Stomach (tissue), 9 donors: ENCODE results near the gene AFAP1. TPM values are rescaled to one million over a fixed set of nuclear protein-coding genes. Genes with fewer than 3 reads are reported as not detected.

Experiments used
- DNase-seq, 2 donors: peaks; one replicate each; pipeline versions ENCODE4 v3.0.0 to v3.0.0-alpha.2; 2013 to 2019
- H3K27ac ChIP-seq, 5 donors: fragments of 200-600 bp in 4 of 5; sonication (generic) in 4 of 5; one replicate each; pipeline ENCODE4 v1.5.1; 2013 to 2019; ENCODE audit warnings: mild to moderate bottlenecking in 1 of 5, moderate library complexity in 1 of 5
- H3K27me3 ChIP-seq, 3 donors: fragments of 200-600 bp; sonication (generic); one replicate each; pipeline ENCODE4 v1.5.1; 2017 to 2019; ENCODE audit warnings: mixed run types in 1 of 3
- H3K36me3 ChIP-seq, 4 donors: fragments of 200-600 bp; sonication (generic); 1 replicate in 3 of 4; 2 replicates in 1 of 4; pipeline ENCODE4 v1.5.1; 2016 to 2019
- H3K4me1 ChIP-seq, 4 donors: fragments of 200-600 bp; sonication (generic); one replicate each; pipeline ENCODE4 v1.5.1; 2016 to 2019
- H3K4me3 ChIP-seq, 4 donors: fragments of 200-600 bp; sonication (generic) in 3 of 4; one replicate each; pipeline ENCODE4 v1.5.1; 2016 to 2019; ENCODE audit warnings: mild to moderate bottlenecking in 1 of 4
- H3K9me3 ChIP-seq, 4 donors: fragments of 200-600 bp; sonication (generic); one replicate each; pipeline ENCODE4 v1.5.1; 2016 to 2019
- CTCF ChIP-seq, 7 experiments: fragments of 450-650 bp in 4 of 7; fragments of 200-600 bp in 3 of 7; sonication (generic) in 3 of 7; IDR thresholded peaks; one replicate each; pipeline ENCODE4 v1.5.1; 2016 to 2019; ENCODE audit warnings: antibody characterized with exemption in 7 of 7, control low read depth in 2 of 7, mild to moderate bottlenecking in 1 of 7
- EP300 ChIP-seq: sonication (generic); formaldehyde crosslinking; IDR thresholded peaks from one replicate; pipeline ENCODE4 v1.6.1; 2017; ENCODE audit warnings: antibody characterized with exemption
- POLR2A ChIP-seq, 4 donors: fragments of 450-650 bp; IDR thresholded peaks; one replicate each; pipeline ENCODE4 v1.6.1; 2016; ENCODE audit warnings: antibody characterized with exemption in 4 of 4, control low read depth in 2 of 4, mild to moderate bottlenecking in 1 of 4, moderate library complexity in 1 of 4
- POLR2AphosphoS5 ChIP-seq, 3 donors: sonication (generic); formaldehyde crosslinking; IDR thresholded peaks; one replicate each; pipeline ENCODE4 v1.6.1; 2016; ENCODE audit warnings: antibody characterized with exemption in 3 of 3
- WGBS, 5 donors: extraction: QIAGEN DNeasy Blood & Tissue Kit in 3 of 5; methylation state at CpG; one replicate each; pipeline versions ENCODE4 v1.1.5 to v1.1.7; 2013 to 2018; 5-methylcytosine and 5-hydroxymethylcytosine counted together
- intact Hi-C: fragments of 100-400 bp; cut with DNase I; formaldehyde crosslinking; loops from one replicate; pipeline ENCODE4 v1.15.1; 2023; ENCODE audit warnings: low total_unique reads
- polyA plus RNA-seq, 3 donors: library from polyadenylated mRNA; stranded (reverse); fragments of 200-250 nt; gene quantifications; one replicate each; pipeline ENCODE4 v1.2.3, GENCODE V29; 2013
- total RNA-seq, 5 donors: library from RNA; depleted of rRNA; stranded (reverse); fragments of >200 nt; gene quantifications; one replicate each; pipeline versions ENCODE4 v1.1.0 to v1.2.3, GENCODE V29; 2014 to 2016
- donor health status: healthy with polysubstance abuse.
- donor health status: Bipolar disorder and iron deficiency.
- donor health status: healthy.

Gene AFAP1
- total and polyA plus RNA-seq, 8 donors: 4.1 to 88.9 (median 12.8) TPM

- H3K27me3 ChIP-seq: no peaks in the 10 kb centered on the region
- H3K27ac ChIP-seq: no peak overlapping the region
Measured at GRCh38 chr4:7774301-7775294, 165.1 kb downstream of the AFAP1 start.

DNA sequence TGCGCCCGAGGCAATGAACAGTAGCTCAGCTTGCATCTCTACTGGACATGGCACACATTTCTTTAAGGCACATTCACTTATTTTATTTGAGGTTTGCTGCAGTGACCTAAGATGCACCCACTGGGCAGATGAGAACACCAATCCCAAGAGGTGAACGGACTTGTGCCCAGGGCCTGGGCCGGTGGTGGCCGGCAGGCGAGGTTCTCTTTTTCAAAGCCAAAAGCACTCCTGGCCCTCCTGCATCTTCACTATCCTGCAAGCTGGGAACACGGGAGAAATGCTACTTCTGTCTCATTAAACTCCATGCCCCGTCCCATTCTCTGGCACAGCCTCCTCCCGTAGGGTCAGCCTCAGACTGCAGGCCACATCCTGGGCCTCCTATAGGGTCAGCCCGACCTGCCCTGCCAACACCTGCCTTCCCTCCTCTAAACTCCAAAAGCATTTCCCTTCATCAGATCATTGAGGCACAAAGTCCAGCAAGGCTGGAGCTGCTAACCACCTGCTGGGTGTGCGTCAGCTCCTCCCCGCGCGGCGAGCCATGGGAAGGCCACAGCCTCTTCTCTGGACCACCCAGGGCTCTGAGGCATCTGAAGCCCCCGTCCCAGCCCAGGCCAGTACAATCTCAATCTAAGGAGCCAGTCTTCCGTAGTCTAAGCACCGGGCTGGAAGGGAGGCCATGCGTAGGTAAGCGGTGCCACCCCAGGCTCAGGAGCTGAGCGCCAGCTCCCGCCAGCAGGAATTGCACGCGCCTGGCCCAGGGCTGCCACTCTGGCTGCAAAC lies 166.1 kb downstream of the AFAP1 start:
- no peak overlapping the region for H3K4me3 ChIP-seq
- intact Hi-C loops: no loop called here
- H3K4me1 ChIP-seq: peaks cover 0 to 24% (median 10%) of the 10 kb centered on the region in 4 donors
- no peaks in the 10 kb centered on the region for H3K9me3 ChIP-seq
- TF ChIP-seq POLR2AphosphoS5 (IDR thresholded peaks at IDR 0.05) (no peak), EP300 (no peak), CTCF (IDR thresholded peaks at IDR 0.05) (no peak), POLR2A (IDR thresholded peaks at IDR 0.05) (no peak)
- peak overlapping the region in 2 of 5 donors; percentile 33 to 68 for H3K27ac ChIP-seq
- no peaks in the 10 kb centered on the region for H3K27me3 ChIP-seq
- no peak for DNase-seq
- peaks cover 28 to 96% (median 89%) of the 10 kb centered on the region in 4 donors for H3K36me3 ChIP-seq
- WGBS, 5 donors: 87 to 96% (median 94%) methylated on average over 24 of the region's 24 CpGs

More at GRCh38 chr4:7774301-7775294, 165.1 kb downstream of the AFAP1 start:
- Histone ChIP-seq H3K36me3 (peaks cover 21 to 87% (median 80%) of the 10 kb centered on the region in 4 donors), H3K9me3 (no peaks in the 10 kb centered on the region), H3K4me3 (no peak overlapping the region), H3K4me1 (peaks cover 0 to 34% (median 15%) of the 10 kb centered on the region in 4 donors)
- TF ChIP-seq CTCF (IDR thresholded peaks at IDR 0.05): no peak
- no peak for TF ChIP-seq POLR2AphosphoS5 (IDR thresholded peaks at IDR 0.05)
- 91 to 93% (median 91%) methylated on average over 22 of the region's 22 CpGs for WGBS, 5 donors
- DNase-seq: no peak
- intact Hi-C loops: no loop called here

- Histone ChIP-seq H3K4me1 (peaks cover 0 to 18% (median 8%) of the 10 kb centered on the region in 4 donors), H3K4me3 (no peak overlapping the region), H3K27me3 (no peaks in the 10 kb centered on the region), H3K9me3 (no peaks in the 10 kb centered on the region), H3K36me3 (peaks cover 33 to 96% (median 89%) of the 10 kb centered on the region in 4 donors), H3K27ac (peak overlapping the region in 2 of 5 donors; percentile 33 to 68)
- TF ChIP-seq CTCF (IDR thresholded peaks at IDR 0.05): no peak
- no peak for TF ChIP-seq POLR2A (IDR thresholded peaks at IDR 0.05)
- no peak for TF ChIP-seq POLR2AphosphoS5 (IDR thresholded peaks at IDR 0.05)
- TF ChIP-seq EP300: no peak
- WGBS, 5 donors: 57 to 74% (median 67%) methylated on average over 29 to 31 of the region's 31 CpGs
- intact Hi-C loops: no loop called here
- DNase-seq: peak; percentile 45 to 68
Measured at GRCh38 chr4:7772711-7773385, 166.8 kb downstream of the AFAP1 start.
